ENCODE results near the gene SEC22A. TPM values are rescaled to one million over a fixed set of nuclear protein-coding genes. Genes with fewer than 3 reads are reported as not detected.
A peak's percentile ranks its signal among the peaks of the same experiment; 100 is the strongest.

The SEC22A gene, protein sequence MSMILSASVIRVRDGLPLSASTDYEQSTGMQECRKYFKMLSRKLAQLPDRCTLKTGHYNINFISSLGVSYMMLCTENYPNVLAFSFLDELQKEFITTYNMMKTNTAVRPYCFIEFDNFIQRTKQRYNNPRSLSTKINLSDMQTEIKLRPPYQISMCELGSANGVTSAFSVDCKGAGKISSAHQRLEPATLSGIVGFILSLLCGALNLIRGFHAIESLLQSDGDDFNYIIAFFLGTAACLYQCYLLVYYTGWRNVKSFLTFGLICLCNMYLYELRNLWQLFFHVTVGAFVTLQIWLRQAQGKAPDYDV
- polyA plus RNA-seq (2012; ENCODE audit: insufficient read length, low read depth), result 4.3 TPM

DNA sequence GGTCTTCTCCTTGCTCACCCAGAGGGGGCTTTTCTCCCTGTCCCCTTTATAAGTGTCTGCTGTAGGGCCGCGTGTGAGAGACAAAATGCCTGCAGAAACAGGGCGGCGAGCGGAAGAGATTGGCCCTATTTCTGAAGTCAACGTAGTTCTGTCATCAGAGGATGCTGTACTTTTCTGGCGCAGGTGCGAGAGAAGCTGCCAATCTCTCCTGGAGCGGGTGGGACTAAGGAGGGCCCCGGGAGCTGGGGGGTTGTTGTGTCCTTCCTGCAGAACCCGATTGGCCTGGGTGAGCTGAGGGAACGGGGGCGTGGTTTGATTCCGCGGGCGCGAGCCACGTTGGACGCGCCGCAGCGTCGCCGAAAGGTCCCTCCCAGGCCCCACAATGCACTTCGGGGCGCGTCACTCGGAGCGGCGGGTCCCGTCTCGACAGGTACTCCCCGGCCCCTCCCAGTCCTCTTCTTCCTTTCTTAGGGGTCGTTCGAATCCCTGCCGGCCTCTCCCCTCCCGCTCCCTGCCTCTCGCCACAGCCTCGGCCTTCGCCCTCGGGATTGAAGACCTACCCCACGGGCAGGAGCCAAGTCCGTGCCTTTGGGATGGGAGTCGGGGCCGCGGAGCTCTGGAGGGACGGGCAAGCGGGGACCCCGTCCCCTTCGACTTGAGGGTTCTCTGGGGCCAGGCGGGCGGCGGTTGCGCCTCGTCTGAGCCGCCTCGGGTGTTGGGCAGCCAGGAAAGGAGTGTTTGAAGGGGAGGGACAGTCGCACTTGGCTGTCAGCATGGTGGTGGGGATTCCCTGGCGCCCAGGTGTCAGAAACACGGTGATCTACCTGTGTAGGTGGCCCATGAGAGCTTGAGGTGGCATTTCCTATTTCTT lies at the start of gene SEC22A:
SEC22A (plus strand) TSS at position 387 of the 871 bp plus-strand sequence. CDS start 7,275 bp downstream, outside the sequence.
- TF ChIP-seq TAF1 (IDR thresholded peaks at IDR 0.05; ENCODE audit: borderline replicate concordance, insufficient read depth, low read length) (no peak), FOXP2 (optimal IDR thresholded peaks at IDR 0.05; ENCODE audit: borderline replicate concordance, extremely low read depth, extremely low read length, insufficient read depth) (peak; percentile 78), SIN3A (IDR thresholded peaks at IDR 0.05; ENCODE audit: borderline replicate concordance, insufficient read depth, low read length) (no peak; the same call in 1 of the 2 replicates), POLR2AphosphoS5 (IDR thresholded peaks at IDR 0.05; ENCODE audit: low read depth, low read length) (peak; percentile 69; the same call in 1 of the 2 replicates)
- TF ChIP-seq, protein P1, sequence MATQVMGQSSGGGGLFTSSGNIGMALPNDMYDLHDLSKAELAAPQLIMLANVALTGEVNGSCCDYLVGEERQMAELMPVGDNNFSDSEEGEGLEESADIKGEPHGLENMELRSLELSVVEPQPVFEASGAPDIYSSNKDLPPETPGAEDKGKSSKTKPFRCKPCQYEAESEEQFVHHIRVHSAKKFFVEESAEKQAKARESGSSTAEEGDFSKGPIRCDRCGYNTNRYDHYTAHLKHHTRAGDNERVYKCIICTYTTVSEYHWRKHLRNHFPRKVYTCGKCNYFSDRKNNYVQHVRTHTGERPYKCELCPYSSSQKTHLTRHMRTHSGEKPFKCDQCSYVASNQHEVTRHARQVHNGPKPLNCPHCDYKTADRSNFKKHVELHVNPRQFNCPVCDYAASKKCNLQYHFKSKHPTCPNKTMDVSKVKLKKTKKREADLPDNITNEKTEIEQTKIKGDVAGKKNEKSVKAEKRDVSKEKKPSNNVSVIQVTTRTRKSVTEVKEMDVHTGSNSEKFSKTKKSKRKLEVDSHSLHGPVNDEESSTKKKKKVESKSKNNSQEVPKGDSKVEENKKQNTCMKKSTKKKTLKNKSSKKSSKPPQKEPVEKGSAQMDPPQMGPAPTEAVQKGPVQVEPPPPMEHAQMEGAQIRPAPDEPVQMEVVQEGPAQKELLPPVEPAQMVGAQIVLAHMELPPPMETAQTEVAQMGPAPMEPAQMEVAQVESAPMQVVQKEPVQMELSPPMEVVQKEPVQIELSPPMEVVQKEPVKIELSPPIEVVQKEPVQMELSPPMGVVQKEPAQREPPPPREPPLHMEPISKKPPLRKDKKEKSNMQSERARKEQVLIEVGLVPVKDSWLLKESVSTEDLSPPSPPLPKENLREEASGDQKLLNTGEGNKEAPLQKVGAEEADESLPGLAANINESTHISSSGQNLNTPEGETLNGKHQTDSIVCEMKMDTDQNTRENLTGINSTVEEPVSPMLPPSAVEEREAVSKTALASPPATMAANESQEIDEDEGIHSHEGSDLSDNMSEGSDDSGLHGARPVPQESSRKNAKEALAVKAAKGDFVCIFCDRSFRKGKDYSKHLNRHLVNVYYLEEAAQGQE (IDR thresholded peaks at IDR 0.05; ENCODE audit: insufficient read depth in 1 of 2, low read depth in 2 of 2, low read length in 2 of 2), result no peak

DNA sequence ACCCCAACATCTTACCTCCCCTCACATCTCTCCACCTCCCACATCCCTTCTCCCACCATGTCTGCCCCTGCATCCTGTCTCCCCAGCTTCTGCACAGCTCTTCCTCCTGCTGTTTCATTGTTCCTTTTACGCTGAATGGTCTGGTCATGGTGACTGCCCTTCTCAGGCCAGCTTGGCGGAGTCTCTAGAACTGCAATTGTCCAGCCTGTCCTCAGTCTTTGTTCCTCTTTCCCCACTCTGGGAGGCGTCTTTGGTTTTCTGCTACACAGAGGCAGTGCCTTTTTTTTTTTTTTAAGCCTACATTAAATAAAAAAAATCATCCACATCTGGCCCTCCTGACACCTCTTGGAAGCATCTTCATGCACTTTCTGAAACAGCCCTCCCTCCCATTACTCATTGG lies 49.1 kb upstream of the SEC22A start:
- TF ChIP-seq SIN3A (IDR thresholded peaks at IDR 0.05; ENCODE audit: borderline replicate concordance, insufficient read depth, low read length), result no peak
- TF ChIP-seq, protein P1 (IDR thresholded peaks at IDR 0.05; ENCODE audit: insufficient read depth in 1 of 2, low read depth in 2 of 2, low read length in 2 of 2), result no peak
- TF ChIP-seq FOXP2 (optimal IDR thresholded peaks at IDR 0.05; ENCODE audit: borderline replicate concordance, extremely low read depth, extremely low read length, insufficient read depth), result no peak
- TF ChIP-seq TAF1 (IDR thresholded peaks at IDR 0.05; ENCODE audit: borderline replicate concordance, insufficient read depth, low read length), result no peak
- TF ChIP-seq POLR2AphosphoS5 (IDR thresholded peaks at IDR 0.05; ENCODE audit: low read depth, low read length), result no peak

DNA sequence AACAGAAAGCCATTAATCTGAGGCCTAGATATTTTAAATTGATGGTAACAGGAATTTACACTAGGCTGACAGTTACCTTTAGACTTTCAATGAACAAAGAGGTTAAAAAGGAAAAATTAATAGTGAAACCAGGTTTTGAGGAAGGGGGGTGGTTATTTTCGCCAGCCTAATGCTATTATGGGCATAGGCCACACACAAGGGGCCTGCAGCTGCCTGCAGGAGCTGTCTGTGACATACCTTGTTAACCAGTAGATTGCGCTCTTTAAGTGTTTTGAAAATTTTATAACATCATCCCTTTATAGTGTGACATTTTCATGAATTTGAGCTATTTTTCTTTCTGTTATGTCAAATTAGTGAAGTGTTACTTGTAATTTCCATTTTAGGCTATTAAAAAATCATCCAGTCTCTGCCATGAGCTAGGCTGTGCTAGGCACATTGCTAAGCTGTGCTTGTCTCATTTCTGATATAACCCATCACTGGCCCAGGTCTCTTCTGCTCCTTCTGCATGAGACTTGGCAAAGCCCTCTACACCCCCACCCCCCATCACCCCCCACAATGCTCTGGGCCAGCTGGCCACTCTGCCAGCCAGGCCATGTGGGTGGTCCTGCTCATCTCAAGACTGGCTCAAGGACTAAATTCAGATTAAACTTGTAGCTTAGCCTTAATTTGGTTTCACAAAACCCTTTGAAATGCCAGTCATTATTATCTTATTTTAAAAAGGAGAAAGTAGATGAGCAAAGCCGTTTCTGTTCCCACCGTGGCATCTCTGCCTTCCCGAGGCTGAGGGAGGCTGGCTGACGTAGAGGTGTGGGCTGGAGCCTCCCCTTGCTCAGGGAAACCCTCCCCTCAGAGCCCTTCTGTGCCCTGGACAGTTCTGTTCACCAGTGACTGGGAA lies 48.4 kb upstream of the SEC22A start:
- TF ChIP-seq FOXP2 (optimal IDR thresholded peaks at IDR 0.05; ENCODE audit: borderline replicate concordance, extremely low read depth, extremely low read length, insufficient read depth) (no peak), TAF1 (IDR thresholded peaks at IDR 0.05; ENCODE audit: borderline replicate concordance, insufficient read depth, low read length) (no peak), POLR2AphosphoS5 (IDR thresholded peaks at IDR 0.05; ENCODE audit: low read depth, low read length) (no peak), SIN3A (IDR thresholded peaks at IDR 0.05; ENCODE audit: borderline replicate concordance, insufficient read depth, low read length) (no peak)
- TF ChIP-seq, protein P1 (IDR thresholded peaks at IDR 0.05; ENCODE audit: insufficient read depth in 1 of 2, low read depth in 2 of 2, low read length in 2 of 2), result no peak

DNA sequence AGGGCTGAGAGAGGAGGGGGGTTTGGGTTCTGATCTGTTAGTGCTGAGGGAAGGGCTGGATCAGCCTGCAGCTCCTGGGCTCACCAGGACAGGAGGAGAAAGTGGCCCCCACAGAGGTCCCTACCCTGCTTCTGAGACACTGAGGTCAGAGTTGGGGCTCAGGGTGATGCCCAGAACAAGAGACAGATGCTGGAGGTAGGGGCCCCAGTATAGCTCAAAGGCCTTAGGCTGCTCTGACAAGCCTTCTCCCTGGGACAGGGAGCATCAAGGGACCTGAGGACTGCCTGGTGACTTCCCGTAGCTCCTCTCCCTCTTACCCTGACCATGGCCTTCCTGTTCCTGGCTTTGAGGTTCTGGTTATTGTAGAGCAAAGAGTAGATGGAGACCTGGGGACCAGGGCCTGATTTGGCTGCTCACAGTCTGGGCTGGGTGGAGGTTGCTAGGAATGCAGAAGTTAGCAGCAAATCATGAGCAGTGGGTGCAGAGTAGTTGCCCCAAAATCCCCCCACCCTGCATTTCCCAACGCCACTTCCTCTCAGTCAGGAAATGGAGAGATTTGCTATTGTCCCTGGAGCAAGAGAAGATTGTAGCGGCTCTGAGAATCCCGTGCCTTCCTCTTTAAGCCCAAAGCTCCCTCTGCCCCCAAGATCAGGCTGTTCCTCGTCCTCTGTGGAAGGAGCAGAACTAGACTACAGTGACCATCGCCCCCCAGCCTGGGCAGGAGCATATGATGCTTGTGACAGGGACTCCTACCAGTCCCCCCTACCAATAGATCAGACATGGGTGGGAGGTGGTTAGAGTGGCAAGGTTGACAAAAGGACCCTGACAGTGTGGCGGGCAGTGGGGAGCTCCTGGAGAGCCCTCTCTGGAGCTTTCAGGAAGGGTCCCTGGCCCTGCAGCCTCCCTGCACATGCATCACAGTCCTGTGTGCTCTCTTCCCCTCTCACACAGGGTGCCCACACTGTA lies 47.4 kb upstream of the SEC22A start:
- TF ChIP-seq, protein P1 (IDR thresholded peaks at IDR 0.05; ENCODE audit: insufficient read depth in 1 of 2, low read depth in 2 of 2, low read length in 2 of 2), result no peak

Measured in PFSK-1 (cell line).